K562 (cell line): ENCODE data around the gene ARID3A. TPM values are rescaled to one million over a fixed set of nuclear protein-coding genes. Genes with fewer than 3 reads are reported as not detected.

Source experiments
- BRF1 ChIP-seq: IDR thresholded peaks from 3 replicates; pipeline ENCODE4 v1.6.1; 2011; ENCODE audit warnings: borderline replicate concordance, mild to moderate bottlenecking; ENCODE audit not compliant: insufficient read length; ENCODE audit errors: extremely low read depth
- E2F1 ChIP-seq: sonication (generic); formaldehyde crosslinking; IDR thresholded peaks from 2 replicates; pipeline ENCODE4 v1.8.1; 2023; ENCODE audit warnings: mild to moderate bottlenecking, missing genetic modification reagents, moderate library complexity
- FOXP1 ChIP-seq: sonication (generic); formaldehyde crosslinking; IDR thresholded peaks from 2 replicates; pipeline ENCODE4 v1.8.0; 2022; ENCODE audit warnings: mild to moderate bottlenecking, missing genetic modification reagents
- KAT7 ChIP-seq: sonication (generic); formaldehyde crosslinking; IDR thresholded peaks from 2 replicates; pipeline ENCODE4 v1.8.0; 2022; ENCODE audit warnings: missing genetic modification reagents, mild to moderate bottlenecking, borderline replicate concordance
- MYC ChIP-seq, 2 experiments: fragments of 250-450 bp in 1 of 2; sonication (Bioruptor Pico) in 1 of 2; IDR thresholded peaks; 2 replicates each; pipeline versions ENCODE4 v1.5.1 to v1.6.1; 2012 to 2021; ENCODE audit warnings: low read depth in 2 of 2, borderline replicate concordance in 1 of 2, improper control_type of control experiment in 1 of 2, low read length in 1 of 2, mild to moderate bottlenecking in 1 of 2, moderate library complexity in 1 of 2
- NR3C1 ChIP-seq: sonication (generic); formaldehyde crosslinking; IDR thresholded peaks from 2 replicates; pipeline ENCODE4 v1.8.1; 2022; ENCODE audit warnings: missing genetic modification reagents
- PCBP1 ChIP-seq: fragments of 200-400 bp; formaldehyde crosslinking; IDR thresholded peaks from 2 replicates; pipeline ENCODE4 v1.6.1; 2018; ENCODE audit warnings: mild to moderate bottlenecking, low read depth, low read length; ENCODE audit not compliant: poor library complexity, severe bottlenecking
- PHF8 ChIP-seq: fragments of 200-600 bp; sonication (generic); IDR thresholded peaks from 2 replicates; pipeline ENCODE4 v1.6.1; 2012; ENCODE audit warnings: mixed run types, mild to moderate bottlenecking, inconsistent platforms, low read length, moderate library complexity, borderline replicate concordance
- RREB1 ChIP-seq: fragments of 250-450 bp; sonication (Bioruptor Pico); IDR thresholded peaks from 2 replicates; pipeline ENCODE4 v1.4.0; 2020
- TARDBP ChIP-seq: fragments of 450-650 bp; IDR thresholded peaks from 2 replicates; pipeline ENCODE4 v1.6.1; 2016
- TCF3 ChIP-seq: sonication (generic); formaldehyde crosslinking; IDR thresholded peaks from 2 replicates; pipeline ENCODE4 v1.4.0; 2020; ENCODE audit warnings: mild to moderate bottlenecking, missing genetic modification reagents
- TCF7 ChIP-seq: sonication (generic); IDR thresholded peaks from 2 replicates; pipeline ENCODE4 v1.6.1; 2016; ENCODE audit warnings: antibody characterized with exemption, borderline replicate concordance
- YBX1 ChIP-seq: fragments of 450-650 bp; IDR thresholded peaks from 2 replicates; pipeline ENCODE4 v1.7.1; 2016; ENCODE audit warnings: mild to moderate bottlenecking
- ZNF175 ChIP-seq: fragments of 200-800 bp; sonication (Bioruptor generic); IDR thresholded peaks from 2 replicates; pipeline ENCODE4 v1.6.1; 2016; ENCODE audit warnings: low read depth, mild to moderate bottlenecking, missing genetic modification characterization, missing compliant biosample characterization
- polyA plus RNA-seq, 8 experiments: library from polyadenylated mRNA; depleted of rRNA in 4 of 8; stranded (reverse) in 5 of 8; unstranded in 3 of 8; fragments of >200 nt; fragmentation: Nextera tagmentation in 2 of 8; fragmentation: Illumina TruSeq in 1 of 8; extraction: Ambion mirVana in 2 of 8; extraction: Trizol in 1 of 8; gene quantifications; 2 replicates each; pipeline versions ENCODE4 v1.2.1 to v1.2.3, GENCODE V29; 2011 to 2014; ENCODE audit warnings: inconsistent platforms in 1 of 8, missing spikeins in 1 of 8
- total RNA-seq, 7 experiments: library from RNA; depleted of rRNA in 6 of 7; stranded (reverse); fragments of >200 nt in 6 of 7; fragmentation: Illumina TruSeq in 2 of 7; extraction: Trizol in 2 of 7; gene quantifications; 2 replicates each; pipeline versions ENCODE4 v1.2.1 to v1.2.3, GENCODE V29; 2011 to 2021; ENCODE audit warnings: low replicate concordance in 1 of 7
- TF ChIP-seq, protein P1 (sequence below): sonication (generic); formaldehyde crosslinking; IDR thresholded peaks from 2 replicates; pipeline ENCODE4 v1.8.1; 2023; ENCODE audit warnings: mild to moderate bottlenecking, missing genetic modification reagents
- TF ChIP-seq, protein P2 (sequence below): fragments of 450-650 bp; IDR thresholded peaks from 2 replicates; pipeline ENCODE4 v1.7.1; 2018; ENCODE audit warnings: mild to moderate bottlenecking, low read depth; ENCODE audit not compliant: partially characterized antibody

The ARID3A gene
- total and polyA plus RNA-seq, 9 of the 15 experiments (the other 6 are each of a cell fraction or from before 2014, with no cell fraction given) = 1.4 to 118 (median 31.2) TPM

- TF ChIP-seq ZNF175 (CRISPR knock-in tag) = no peak
- no peak for TF ChIP-seq TCF3
- TF ChIP-seq, protein P1, sequence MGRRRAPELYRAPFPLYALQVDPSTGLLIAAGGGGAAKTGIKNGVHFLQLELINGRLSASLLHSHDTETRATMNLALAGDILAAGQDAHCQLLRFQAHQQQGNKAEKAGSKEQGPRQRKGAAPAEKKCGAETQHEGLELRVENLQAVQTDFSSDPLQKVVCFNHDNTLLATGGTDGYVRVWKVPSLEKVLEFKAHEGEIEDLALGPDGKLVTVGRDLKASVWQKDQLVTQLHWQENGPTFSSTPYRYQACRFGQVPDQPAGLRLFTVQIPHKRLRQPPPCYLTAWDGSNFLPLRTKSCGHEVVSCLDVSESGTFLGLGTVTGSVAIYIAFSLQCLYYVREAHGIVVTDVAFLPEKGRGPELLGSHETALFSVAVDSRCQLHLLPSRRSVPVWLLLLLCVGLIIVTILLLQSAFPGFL = no peak
- TF ChIP-seq PCBP1 = peak; percentile 23
- TF ChIP-seq, protein P2, sequence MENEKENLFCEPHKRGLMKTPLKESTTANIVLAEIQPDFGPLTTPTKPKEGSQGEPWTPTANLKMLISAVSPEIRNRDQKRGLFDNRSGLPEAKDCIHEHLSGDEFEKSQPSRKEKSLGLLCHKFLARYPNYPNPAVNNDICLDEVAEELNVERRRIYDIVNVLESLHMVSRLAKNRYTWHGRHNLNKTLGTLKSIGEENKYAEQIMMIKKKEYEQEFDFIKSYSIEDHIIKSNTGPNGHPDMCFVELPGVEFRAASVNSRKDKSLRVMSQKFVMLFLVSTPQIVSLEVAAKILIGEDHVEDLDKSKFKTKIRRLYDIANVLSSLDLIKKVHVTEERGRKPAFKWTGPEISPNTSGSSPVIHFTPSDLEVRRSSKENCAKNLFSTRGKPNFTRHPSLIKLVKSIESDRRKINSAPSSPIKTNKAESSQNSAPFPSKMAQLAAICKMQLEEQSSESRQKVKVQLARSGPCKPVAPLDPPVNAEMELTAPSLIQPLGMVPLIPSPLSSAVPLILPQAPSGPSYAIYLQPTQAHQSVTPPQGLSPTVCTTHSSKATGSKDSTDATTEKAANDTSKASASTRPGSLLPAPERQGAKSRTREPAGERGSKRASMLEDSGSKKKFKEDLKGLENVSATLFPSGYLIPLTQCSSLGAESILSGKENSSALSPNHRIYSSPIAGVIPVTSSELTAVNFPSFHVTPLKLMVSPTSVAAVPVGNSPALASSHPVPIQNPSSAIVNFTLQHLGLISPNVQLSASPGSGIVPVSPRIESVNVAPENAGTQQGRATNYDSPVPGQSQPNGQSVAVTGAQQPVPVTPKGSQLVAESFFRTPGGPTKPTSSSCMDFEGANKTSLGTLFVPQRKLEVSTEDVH = no peak
- TF ChIP-seq PHF8 = peak; percentile 78; the same call in 1 of the 2 replicates
- TF ChIP-seq YBX1 = no peak
- TF ChIP-seq MYC (IDR thresholded peaks at IDR 0.05; ENCODE audit: low read depth, low read length) = peak; percentile 60
- no peak for TF ChIP-seq MYC (CRISPR knock-in tag; IDR thresholded peaks at IDR 0.05; ENCODE audit: borderline replicate concordance, low read depth)
- no peak for TF ChIP-seq BRF1
- TF ChIP-seq FOXP1 = 0 out of 2 replicates have a peak, but pooled peaks have one; percentile 11
- 0 out of 2 replicates have a peak, but pooled peaks have one; percentile 10 for TF ChIP-seq KAT7
- no peak for TF ChIP-seq RREB1
- TF ChIP-seq NR3C1 (CRISPR knock-in tag) = 0 out of 2 replicates have a peak, but pooled peaks have one; percentile 16
- no peak for TF ChIP-seq TARDBP
- peak; percentile 24 for TF ChIP-seq TCF7
- no peak for TF ChIP-seq E2F1
Measured at GRCh38 chr19:1020868-1021425, 95.1 kb downstream of the ARID3A start, which contains the start of gene TMEM259 (continued).
